NCI-H2227 (cell line): ENCODE data around the gene TGM3.

Source experiments
- DNase-seq: peaks from one replicate; lab custom pipeline; 2025; ENCODE audit not compliant: unreplicated experiment; lab: John Stamatoyannopoulos, UW

Gene TGM3

DNA sequence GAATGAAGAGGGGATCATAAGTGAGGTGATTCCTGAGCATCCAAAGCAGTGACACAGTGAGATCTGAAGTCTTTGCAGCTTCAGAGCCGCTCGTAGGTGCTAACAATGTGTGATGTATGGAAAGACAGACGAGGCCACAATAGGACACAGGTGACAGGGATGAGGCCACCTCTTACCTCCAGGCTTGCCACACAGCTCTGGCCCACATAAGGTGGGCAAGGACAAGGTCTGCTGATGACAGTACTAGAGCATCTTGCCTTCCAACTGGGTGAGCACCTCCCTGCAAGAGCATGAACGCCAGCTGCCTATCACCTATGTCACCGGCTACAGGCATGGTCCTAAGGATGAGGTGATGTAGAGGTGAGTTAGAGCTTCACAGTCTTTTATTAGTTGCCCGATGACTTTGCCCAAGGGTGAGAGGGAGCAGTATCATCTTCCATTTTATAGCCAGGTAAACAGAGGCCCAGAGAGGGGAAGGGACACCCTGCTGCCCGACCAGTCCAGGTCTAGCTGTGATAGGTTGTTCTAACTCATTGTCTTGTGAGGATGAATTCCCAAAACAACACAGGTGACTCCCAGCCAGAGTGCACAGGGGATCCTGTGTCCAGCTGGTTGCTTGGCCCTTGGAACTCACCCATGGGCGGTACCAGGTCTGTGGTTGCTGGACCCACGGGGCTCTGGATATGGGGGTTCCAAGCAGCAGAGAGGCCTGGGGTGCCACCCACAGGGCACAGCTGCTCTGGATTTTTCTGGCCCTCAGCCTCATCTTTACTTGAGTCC lies 78.7 kb downstream of the TGM3 start:
- DNase-seq = no peak

GRCh38 chr20:2378893-2379292 lies 83.1 kb downstream of the TGM3 start:
- no peak for DNase-seq

- DNase-seq = peak; percentile 66
Observed at GRCh38 chr20:2379511-2380229, 83.9 kb downstream of the TGM3 start.

GRCh38 chr20:2380601-2381000 lies 84.8 kb downstream of the TGM3 start, which contains the start of gene TGM6:
Gene TGM6, plus strand, starts transcription at chr20:2380901. Its CDS starts 68 bp downstream, at chr20:2380969.
- DNase-seq = no peak

DNA sequence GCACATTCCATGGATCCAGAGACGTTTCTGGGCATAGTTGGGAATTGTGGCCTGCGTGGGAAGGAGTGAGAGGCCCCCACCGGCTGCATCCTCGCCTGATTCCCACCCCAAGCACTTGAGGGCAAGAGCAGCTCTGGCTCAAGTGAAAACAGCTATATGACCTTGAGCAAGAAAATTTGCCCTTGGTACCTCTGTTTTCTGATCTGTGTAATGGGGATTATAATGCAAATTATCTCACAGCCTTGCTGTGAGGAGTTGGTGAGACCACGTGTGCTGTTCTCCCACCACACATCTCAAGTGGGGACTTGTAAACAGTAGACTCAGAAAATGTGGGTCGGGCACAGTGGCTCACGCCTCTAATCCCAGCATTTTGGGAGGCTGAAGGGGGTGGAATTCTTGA lies 85.5 kb downstream of the TGM3 start:
- no peak for DNase-seq

DNA sequence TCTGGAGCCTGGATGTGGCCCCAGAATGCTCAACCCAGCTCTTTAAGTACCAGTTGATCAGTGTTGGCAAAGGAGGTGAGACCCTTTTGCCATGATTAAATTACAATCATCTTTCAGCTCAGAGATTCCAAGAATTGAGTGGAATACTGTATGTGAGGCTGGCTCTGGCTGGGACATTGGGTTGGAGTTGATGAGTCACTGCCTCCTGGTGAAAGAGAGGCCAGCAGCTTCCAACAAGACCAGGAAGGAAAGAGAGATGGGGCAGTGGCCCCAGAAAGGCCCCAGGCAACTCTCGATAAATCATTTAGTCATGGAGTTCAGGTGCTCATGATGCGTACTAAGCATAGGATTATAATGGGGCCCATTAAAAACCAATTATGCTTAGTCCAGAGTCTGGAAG lies 87.0 kb downstream of the TGM3 start:
- no peak for DNase-seq

DNA sequence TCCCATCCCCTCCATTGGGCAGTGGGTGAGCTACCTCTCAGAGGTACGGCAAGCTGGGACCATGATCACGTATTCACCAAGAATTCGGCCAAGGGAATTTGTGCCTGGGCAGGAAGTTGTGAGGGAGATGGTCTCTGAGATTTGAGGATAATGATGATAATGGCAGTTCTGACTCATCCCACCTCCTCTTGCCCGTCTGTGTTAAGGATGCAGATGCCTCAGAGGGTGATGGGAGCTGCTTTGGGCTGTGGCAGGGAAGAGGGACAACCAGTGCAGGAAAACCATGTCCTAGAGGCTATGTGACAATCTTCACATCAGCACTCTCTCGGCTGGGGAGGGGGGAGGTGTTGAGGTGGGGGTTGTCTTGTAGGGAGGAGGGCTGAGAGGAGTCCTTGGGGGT lies 89.2 kb downstream of the TGM3 start:
- no peak for DNase-seq

- DNase-seq = no peak
Observed at GRCh38 chr20:2385496-2385895, 89.7 kb downstream of the TGM3 start.

DNA sequence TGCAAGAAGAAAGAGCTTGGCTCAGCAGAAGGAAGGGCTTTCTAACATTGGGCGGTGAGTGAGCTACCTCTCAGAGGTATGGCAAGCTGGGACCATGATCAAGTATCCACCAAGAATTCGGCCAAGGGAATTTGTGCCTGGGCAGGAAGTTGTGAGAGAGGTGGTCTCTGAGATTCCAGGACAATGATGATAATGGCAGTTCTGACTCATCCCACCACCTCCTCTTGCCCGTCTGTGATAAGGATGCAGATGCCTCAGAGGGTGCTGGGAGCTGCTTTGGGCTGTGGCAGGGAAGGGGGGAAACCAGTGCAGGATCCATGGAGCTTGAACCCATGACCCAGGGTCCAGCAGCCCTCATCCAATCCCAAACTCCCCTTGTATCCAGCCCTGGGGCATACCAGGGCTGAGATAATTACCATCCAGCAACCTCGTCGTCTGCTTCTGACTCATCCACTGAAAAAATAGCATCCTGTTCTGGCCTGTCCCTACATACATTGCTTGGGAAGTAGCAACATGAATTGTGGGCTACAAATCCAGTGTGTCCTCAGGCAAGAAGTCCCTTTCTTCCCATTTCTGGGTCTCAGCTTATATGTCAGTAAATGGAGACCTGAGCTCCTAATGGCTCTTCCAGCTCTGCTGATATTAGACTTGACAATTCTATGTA lies 90.8 kb downstream of the TGM3 start:
- DNase-seq = no peak

GRCh38 chr20:2387180-2387577 lies 91.4 kb downstream of the TGM3 start:
- no peak for DNase-seq

DNA sequence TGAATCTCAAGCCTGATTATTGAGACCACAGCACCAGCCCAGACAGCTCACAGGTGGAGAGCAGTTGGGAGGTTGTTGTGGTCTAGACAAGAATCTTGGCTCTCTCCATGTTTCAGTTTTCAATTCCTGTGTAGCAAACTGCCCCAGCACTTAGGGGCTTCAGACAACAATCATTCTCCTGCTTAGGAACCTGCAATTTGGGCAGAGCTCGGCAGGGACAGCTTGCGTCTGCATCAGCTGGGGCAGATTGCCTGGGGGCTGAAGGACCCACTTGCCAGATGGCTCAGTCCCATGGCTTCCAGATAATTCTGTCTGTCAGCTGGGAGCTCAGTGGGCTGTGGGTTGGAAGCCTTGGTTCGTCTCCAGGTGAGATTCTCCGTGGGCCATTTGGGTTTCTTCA lies 91.8 kb downstream of the TGM3 start:
- DNase-seq = no peak
